GM12872 (cell line): Measurements from ENCODE around the gene PARD3B.

ENCODE experiments used
- CTCF ChIP-seq: IDR thresholded peaks from 3 replicates; pipeline ENCODE4 v1.5.1; 2011; ENCODE audit warnings: low read depth, mild to moderate bottlenecking, low read length, moderate library complexity; ENCODE audit not compliant: insufficient read depth

Gene PARD3B

GRCh38 chr2:204647626-204648025 is 102.4 kb downstream of the PARD3B start:
- TF ChIP-seq CTCF, result no peak

GRCh38 chr2:204650611-204651010 is 105.3 kb downstream of the PARD3B start:
- TF ChIP-seq CTCF, result no peak

- no peak for TF ChIP-seq CTCF
These were observed 106.8 kb downstream of the PARD3B start for GRCh38 chr2:204652063-204652462.

- TF ChIP-seq CTCF, result no peak
These were observed 109.4 kb downstream of the PARD3B start for GRCh38 chr2:204654669-204655068.

GRCh38 chr2:204655101-204655500 is 109.8 kb downstream of the PARD3B start:
- no peak for TF ChIP-seq CTCF

GRCh38 chr2:204655626-204656025 is 110.4 kb downstream of the PARD3B start:
- TF ChIP-seq CTCF, result no peak

GRCh38 chr2:204657024-204657423 is 111.7 kb downstream of the PARD3B start:
- TF ChIP-seq CTCF, result no peak

- no peak for TF ChIP-seq CTCF
These were observed 117.7 kb downstream of the PARD3B start for GRCh38 chr2:204662956-204663355.
